ENCODE results near the gene FNBP1.

The FNBP1 gene

DNA sequence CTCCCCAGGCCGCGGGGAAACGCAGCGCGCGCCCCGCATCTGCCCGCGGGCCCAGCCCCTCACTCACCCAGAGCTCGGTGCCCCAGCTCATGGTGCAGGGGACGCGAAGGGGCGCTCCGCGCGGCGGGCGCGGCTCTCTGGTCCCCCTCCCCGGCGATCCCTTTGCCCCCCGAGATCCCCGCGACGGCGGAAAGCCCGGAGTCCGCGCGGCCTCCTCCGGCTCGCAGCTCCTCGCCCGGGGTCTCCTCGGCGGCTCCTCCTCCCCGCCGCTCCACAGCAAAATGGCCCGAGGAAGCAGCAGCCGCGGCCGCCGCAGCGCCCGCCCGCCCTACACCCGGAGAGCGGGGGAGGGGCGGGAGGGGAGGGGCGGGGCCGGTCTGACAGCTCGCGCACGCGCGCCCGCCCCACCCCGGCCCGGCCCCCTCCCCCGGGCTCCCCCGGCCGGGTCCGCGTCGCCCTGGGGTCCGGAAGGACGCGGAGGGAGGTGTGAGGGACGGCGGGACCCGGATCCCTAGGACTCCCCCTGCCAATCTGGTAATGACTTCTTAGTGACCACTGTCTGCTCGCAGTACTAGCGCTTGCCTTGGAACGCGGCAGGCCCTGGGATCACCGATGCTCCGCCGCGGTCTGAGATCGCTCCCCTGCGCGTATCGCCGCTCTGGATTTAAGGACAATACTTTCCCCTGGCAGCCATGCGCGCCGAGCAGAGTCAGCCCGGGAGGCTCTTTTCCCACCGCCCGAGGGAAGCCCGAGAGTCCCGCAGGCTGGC lies at the start of gene FNBP1:
Gene FNBP1 (minus strand): TSS at position 305 of the 769 bp plus-strand sequence. CDS start 214 bp downstream, at position 91.
- peak; percentile 90 for DNase-seq (ENCODE audit: extremely low spot score)
- POLR2A ChIA-PET: interaction anchor here (0.7 to 3.3 kb wide), 5 partner anchors 10 to 158 kb away, joined by 3 to 15 read pairs (median 4); partner anchors contain the start of gene GPR107
- CTCF ChIA-PET: interaction anchor here (0.6 kb wide), 1 partner anchor 199 kb away, joined by 3 read pairs; no protein-coding TSS in a partner anchor
- no peak for TF ChIP-seq CTBP1 (IDR thresholded peaks at IDR 0.05; ENCODE audit: borderline replicate concordance)
- TF ChIP-seq HDGF (IDR thresholded peaks at IDR 0.05; ENCODE audit: borderline replicate concordance): no peak
- TF ChIP-seq SUZ12 (IDR thresholded peaks at IDR 0.05): no peak
- TF ChIP-seq ARNT (IDR thresholded peaks at IDR 0.05): no peak
- peak; percentile 67; the same call in 1 of the 2 replicates for TF ChIP-seq L3MBTL2 (conservative IDR thresholded peaks at IDR 0.05)
- TF ChIP-seq FOXK2 (IDR thresholded peaks at IDR 0.05): no peak
- TF ChIP-seq NFRKB (IDR thresholded peaks at IDR 0.05): no peak
- TF ChIP-seq FOXA1 (IDR thresholded peaks at IDR 0.05): no peak
- no peak for TF ChIP-seq ELF4 (IDR thresholded peaks at IDR 0.05)

DNA sequence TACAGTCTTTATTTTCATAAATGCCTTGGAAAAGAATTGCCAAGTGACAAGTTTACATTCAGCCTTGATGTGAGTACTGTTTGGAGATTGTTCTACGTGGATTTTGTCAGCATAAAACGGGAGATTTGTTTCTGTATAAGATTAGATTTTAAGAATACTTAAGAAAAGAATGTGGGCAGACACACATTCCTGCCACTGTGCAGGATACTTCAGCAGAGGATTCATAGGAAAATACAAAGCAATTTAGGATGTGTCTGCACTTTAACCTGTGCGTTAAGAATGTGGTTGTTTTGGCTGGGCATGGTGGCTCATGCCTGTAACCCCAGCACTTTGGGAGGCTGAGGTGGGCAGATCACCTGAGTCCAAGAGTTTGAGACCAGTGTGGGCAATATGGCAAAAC lies 47.9 kb upstream of the FNBP1 start:
- ChIA-PET CTCF (interaction anchor here (0.5 kb wide), 1 partner anchor 55 kb away, joined by 3 read pairs; no protein-coding TSS in a partner anchor), POLR2A (no interaction called here)
- DNase-seq (ENCODE audit: extremely low spot score): no peak
- TF ChIP-seq ZNF384 (IDR thresholded peaks at IDR 0.05) (no peak), CTBP1 (IDR thresholded peaks at IDR 0.05; ENCODE audit: borderline replicate concordance) (no peak), TARDBP (IDR thresholded peaks at IDR 0.05) (no peak), HDGF (IDR thresholded peaks at IDR 0.05; ENCODE audit: borderline replicate concordance) (no peak)
- TF ChIP-seq, protein P1, sequence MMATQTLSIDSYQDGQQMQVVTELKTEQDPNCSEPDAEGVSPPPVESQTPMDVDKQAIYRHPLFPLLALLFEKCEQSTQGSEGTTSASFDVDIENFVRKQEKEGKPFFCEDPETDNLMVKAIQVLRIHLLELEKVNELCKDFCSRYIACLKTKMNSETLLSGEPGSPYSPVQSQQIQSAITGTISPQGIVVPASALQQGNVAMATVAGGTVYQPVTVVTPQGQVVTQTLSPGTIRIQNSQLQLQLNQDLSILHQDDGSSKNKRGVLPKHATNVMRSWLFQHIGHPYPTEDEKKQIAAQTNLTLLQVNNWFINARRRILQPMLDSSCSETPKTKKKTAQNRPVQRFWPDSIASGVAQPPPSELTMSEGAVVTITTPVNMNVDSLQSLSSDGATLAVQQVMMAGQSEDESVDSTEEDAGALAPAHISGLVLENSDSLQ (IDR thresholded peaks at IDR 0.05): no peak

DNA sequence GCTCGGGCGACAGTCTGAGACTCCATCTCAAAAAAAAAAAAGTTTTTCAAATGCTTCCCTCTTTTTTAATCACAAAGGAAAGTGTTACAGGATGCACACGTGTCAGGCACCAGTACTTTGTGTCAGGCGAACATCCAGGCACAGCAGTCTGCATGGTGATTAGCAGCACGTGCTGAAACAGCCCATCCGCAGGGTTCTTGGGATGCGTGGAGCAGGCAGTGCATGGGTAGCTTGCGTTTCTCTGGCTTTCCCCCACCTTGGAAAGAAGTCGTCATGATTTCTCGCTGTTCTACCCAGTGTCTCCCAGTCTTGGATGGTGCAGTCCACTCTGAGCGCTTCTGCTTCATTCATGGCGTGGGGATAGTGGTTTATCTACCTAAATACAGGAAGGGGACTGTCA lies 46.2 kb upstream of the FNBP1 start:
- ChIA-PET POLR2A (no interaction called here), CTCF (no interaction called here)
- TF ChIP-seq ELF4 (IDR thresholded peaks at IDR 0.05): no peak
- no peak for DNase-seq (ENCODE audit: extremely low spot score)

DNA sequence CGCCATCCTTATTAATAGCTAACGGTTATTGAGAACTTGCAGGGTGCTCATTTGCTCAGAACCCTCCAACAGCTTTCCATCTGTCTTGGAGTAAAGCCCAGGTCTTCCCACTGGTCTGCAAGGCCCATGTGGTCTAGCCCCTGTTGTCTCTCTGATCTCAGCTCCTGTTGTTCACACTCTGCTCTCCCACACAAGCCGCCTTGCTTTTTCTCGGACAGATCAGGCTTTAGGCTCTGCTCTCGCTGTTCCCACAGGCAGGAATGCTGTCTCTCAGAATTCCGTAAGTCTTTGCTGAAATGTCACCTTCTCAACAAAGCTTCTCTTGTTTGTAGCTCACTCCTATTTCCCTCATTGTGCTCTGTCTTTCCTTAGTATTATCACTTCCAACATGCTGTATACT lies 45.1 kb upstream of the FNBP1 start:
- DNase-seq (ENCODE audit: extremely low spot score): no peak
- ChIA-PET CTCF (no interaction called here), POLR2A (no interaction called here)
- TF ChIP-seq ZNF384 (IDR thresholded peaks at IDR 0.05): no peak
- TF ChIP-seq ARNT (IDR thresholded peaks at IDR 0.05): no peak
- no peak for TF ChIP-seq NFRKB (IDR thresholded peaks at IDR 0.05)
- TF ChIP-seq, protein P1 (IDR thresholded peaks at IDR 0.05): no peak
- no peak for TF ChIP-seq CTBP1 (IDR thresholded peaks at IDR 0.05; ENCODE audit: borderline replicate concordance)
- TF ChIP-seq SUZ12 (IDR thresholded peaks at IDR 0.05): no peak

DNA sequence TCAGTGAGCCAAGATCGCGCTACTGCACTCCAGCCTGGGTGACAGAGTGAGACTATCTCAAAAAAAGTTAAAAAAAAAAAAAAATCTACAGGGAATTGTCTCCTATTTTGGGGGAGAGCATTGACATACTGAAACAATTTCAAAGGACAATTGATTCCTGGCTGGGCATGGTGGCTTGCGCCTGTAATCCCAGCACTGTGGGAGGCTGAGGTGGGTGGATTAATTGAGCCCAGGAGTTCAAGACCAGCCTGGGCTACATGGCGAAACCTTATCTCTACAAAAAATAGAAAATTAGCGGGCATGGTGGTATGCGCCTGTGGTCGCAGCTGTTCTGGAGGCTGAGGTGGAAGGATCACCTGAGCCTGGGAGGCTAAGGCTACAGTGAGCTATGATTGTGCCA lies 41.3 kb upstream of the FNBP1 start:
- DNase-seq (ENCODE audit: extremely low spot score): no peak
- ChIA-PET POLR2A (no interaction called here), CTCF (no interaction called here)
- TF ChIP-seq LEF1 (IDR thresholded peaks at IDR 0.05; ENCODE audit: borderline replicate concordance) (no peak), SUZ12 (IDR thresholded peaks at IDR 0.05) (no peak), L3MBTL2 (conservative IDR thresholded peaks at IDR 0.05) (no peak), ZNF384 (IDR thresholded peaks at IDR 0.05) (no peak)

DNA sequence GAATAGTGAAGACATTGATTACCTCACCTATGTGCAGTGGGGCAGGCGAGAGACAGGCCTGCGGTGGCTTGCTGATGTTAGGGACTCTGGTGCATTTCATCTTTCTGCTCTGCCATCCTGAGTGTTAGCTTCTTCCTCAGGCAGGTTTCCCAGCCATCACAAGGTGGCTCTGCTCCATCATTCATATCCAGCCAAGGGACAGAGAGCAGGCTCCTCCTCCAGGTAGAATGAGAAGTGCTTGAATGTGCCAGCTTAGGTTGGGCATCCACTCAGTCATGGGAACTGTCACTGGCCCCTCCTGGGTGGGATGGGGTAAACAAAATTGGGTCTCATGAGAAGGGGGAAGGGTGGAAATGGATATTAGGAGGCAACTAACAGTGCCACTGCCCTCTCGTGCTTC lies 35.6 kb upstream of the FNBP1 start:
- TF ChIP-seq NFRKB (IDR thresholded peaks at IDR 0.05): no peak
- TF ChIP-seq ZNF384 (IDR thresholded peaks at IDR 0.05): no peak
- no peak for TF ChIP-seq HDGF (IDR thresholded peaks at IDR 0.05; ENCODE audit: borderline replicate concordance)
- TF ChIP-seq FOXK2 (IDR thresholded peaks at IDR 0.05): no peak
- TF ChIP-seq SUZ12 (IDR thresholded peaks at IDR 0.05): no peak
- TF ChIP-seq TARDBP (IDR thresholded peaks at IDR 0.05): no peak
- TF ChIP-seq ARNT (IDR thresholded peaks at IDR 0.05): no peak
- no peak for TF ChIP-seq BHLHE40 (IDR thresholded peaks at IDR 0.05; ENCODE audit: borderline replicate concordance)
- no peak for TF ChIP-seq ELF4 (IDR thresholded peaks at IDR 0.05)
- TF ChIP-seq LEF1 (IDR thresholded peaks at IDR 0.05; ENCODE audit: borderline replicate concordance): no peak
- TF ChIP-seq FOXM1 (IDR thresholded peaks at IDR 0.05; ENCODE audit: borderline replicate concordance): no peak
- no peak for TF ChIP-seq L3MBTL2 (conservative IDR thresholded peaks at IDR 0.05)
- DNase-seq (ENCODE audit: extremely low spot score): no peak
- ChIA-PET POLR2A (no interaction called here), CTCF (no interaction called here)

DNA sequence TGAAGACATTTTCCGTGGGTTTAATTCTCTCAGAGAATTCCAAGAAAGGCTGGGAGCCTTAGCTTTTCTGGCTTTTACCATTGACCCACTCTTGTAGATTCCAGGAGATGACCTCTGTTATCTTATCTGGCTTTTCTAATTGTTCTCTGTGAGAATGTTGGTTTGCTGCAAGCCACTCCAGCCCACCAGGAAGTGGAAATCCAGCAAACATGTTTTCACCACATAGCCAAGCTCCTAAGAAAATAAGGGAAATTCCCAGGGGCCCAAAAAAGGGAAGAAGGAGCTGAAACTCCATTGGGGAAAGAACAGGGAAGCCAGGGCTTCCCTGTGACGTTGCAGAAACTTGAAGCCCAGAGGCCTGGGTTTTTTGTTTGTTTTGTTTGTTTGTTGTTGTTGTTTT lies 30.4 kb upstream of the FNBP1 start:
- TF ChIP-seq ARNT (IDR thresholded peaks at IDR 0.05) (no peak), BHLHE40 (IDR thresholded peaks at IDR 0.05; ENCODE audit: borderline replicate concordance) (no peak), SUZ12 (IDR thresholded peaks at IDR 0.05) (no peak), TARDBP (IDR thresholded peaks at IDR 0.05) (no peak), HDGF (IDR thresholded peaks at IDR 0.05; ENCODE audit: borderline replicate concordance) (no peak), L3MBTL2 (conservative IDR thresholded peaks at IDR 0.05) (no peak), ELF4 (IDR thresholded peaks at IDR 0.05) (no peak), LEF1 (IDR thresholded peaks at IDR 0.05; ENCODE audit: borderline replicate concordance) (no peak), SP1 (IDR thresholded peaks at IDR 0.05) (no peak), FOXK2 (IDR thresholded peaks at IDR 0.05) (no peak), ZNF384 (IDR thresholded peaks at IDR 0.05) (no peak), CTBP1 (IDR thresholded peaks at IDR 0.05; ENCODE audit: borderline replicate concordance) (no peak), FOXM1 (IDR thresholded peaks at IDR 0.05; ENCODE audit: borderline replicate concordance) (no peak), NFRKB (IDR thresholded peaks at IDR 0.05) (no peak), FOXA1 (IDR thresholded peaks at IDR 0.05) (no peak)
- TF ChIP-seq, protein P1 (IDR thresholded peaks at IDR 0.05): no peak
- ChIA-PET POLR2A (no interaction called here), CTCF (no interaction called here)
- no peak for DNase-seq (ENCODE audit: extremely low spot score)
